Nephron progenitor cell (in vitro differentiated cells): Measurements from ENCODE around the gene MIB2.

ENCODE experiments used
- DNase-seq: peaks from one replicate; pipeline ENCODE4 v3.0.0; 2021
- H3K27ac Mint-ChIP-seq: 2 replicates; pipeline ENCODE4 v1.8.0; 2021; ENCODE audit warnings: mild to moderate bottlenecking, moderate library complexity, mixed read lengths
- H3K27me3 Mint-ChIP-seq: 2 replicates; pipeline ENCODE4 v1.8.0; 2021; ENCODE audit warnings: mild to moderate bottlenecking, low read depth, mixed read lengths; ENCODE audit not compliant: poor library complexity
- H3K36me3 Mint-ChIP-seq: 2 replicates; pipeline ENCODE4 v1.8.0; 2021; ENCODE audit warnings: low read depth, mixed read lengths
- H3K4me1 Mint-ChIP-seq: 2 replicates; pipeline ENCODE4 v1.8.0; 2021; ENCODE audit warnings: mixed read lengths
- H3K4me3 Mint-ChIP-seq: 2 replicates; pipeline ENCODE4 v1.8.0; 2021; ENCODE audit warnings: mild to moderate bottlenecking, moderate library complexity, mixed read lengths
- H3K9me3 Mint-ChIP-seq: 2 replicates; pipeline ENCODE4 v1.8.0; 2021; ENCODE audit warnings: mild to moderate bottlenecking, moderate library complexity, mixed read lengths
- CTCF ChIP-seq: fragments of 200-600 bp; sonication (generic); IDR thresholded peaks from 2 replicates; pipeline ENCODE4 v1.5.0; 2021; ENCODE audit warnings: antibody characterized with exemption

Gene MIB2

GRCh38 chr1:1615256-1616044 is at the start of gene MIB2:
TSS of gene MIB2 (plus strand) at chr1:1615500. CDS start at chr1:1623453, 7,953 bp downstream.
- peaks cover 4% of the 10 kb centered on the region for H3K27me3 Mint-ChIP-seq
- peak within 1 kb of the TSS; percentile 95 for H3K4me3 Mint-ChIP-seq
- H3K27ac Mint-ChIP-seq = peak within 1 kb of the TSS; percentile 93
- TF ChIP-seq CTCF = no peak
- peaks cover 5% of the 10 kb centered on the region for H3K36me3 Mint-ChIP-seq
- DNase-seq = peak; percentile 97
- H3K9me3 Mint-ChIP-seq = no peaks in the 10 kb centered on the region
- peaks cover 35% of the 10 kb centered on the region for H3K4me1 Mint-ChIP-seq

- no peak for DNase-seq
- Mint-ChIP-seq H3K36me3 (peaks cover 70% of the 10 kb centered on the region), H3K9me3 (peaks cover 4% of the 10 kb centered on the region), H3K27me3 (no peaks in the 10 kb centered on the region), H3K4me1 (peaks cover 37% of the 10 kb centered on the region), H3K27ac (peak overlapping the region; percentile 85), H3K4me3 (no peak overlapping the region)
- TF ChIP-seq CTCF = no peak
Observed at GRCh38 chr1:1567152-1567875, 48.0 kb upstream of the MIB2 start.

- peaks cover 4% of the 10 kb centered on the region for H3K9me3 Mint-ChIP-seq
- no peak for TF ChIP-seq CTCF
- peak overlapping the region; percentile 85 for H3K27ac Mint-ChIP-seq
- H3K4me1 Mint-ChIP-seq = peaks cover 37% of the 10 kb centered on the region
- H3K27me3 Mint-ChIP-seq = no peaks in the 10 kb centered on the region
- no peak overlapping the region for H3K4me3 Mint-ChIP-seq
- H3K36me3 Mint-ChIP-seq = peaks cover 65% of the 10 kb centered on the region
- DNase-seq = no peak
Observed at GRCh38 chr1:1567891-1568291, 47.4 kb upstream of the MIB2 start.

- no peaks in the 10 kb centered on the region for H3K27me3 Mint-ChIP-seq
- peak overlapping the region; percentile 32 for H3K27ac Mint-ChIP-seq
- peaks cover 37% of the 10 kb centered on the region for H3K4me1 Mint-ChIP-seq
- no peak overlapping the region for H3K4me3 Mint-ChIP-seq
- no peak for DNase-seq
- TF ChIP-seq CTCF = no peak
- peaks cover 55% of the 10 kb centered on the region for H3K36me3 Mint-ChIP-seq
- peaks cover 4% of the 10 kb centered on the region for H3K9me3 Mint-ChIP-seq
Observed at GRCh38 chr1:1569341-1569740, 46.0 kb upstream of the MIB2 start.

- peak overlapping the region; percentile 93 for H3K4me3 Mint-ChIP-seq
- H3K4me1 Mint-ChIP-seq = peaks cover 56% of the 10 kb centered on the region
- H3K27ac Mint-ChIP-seq = peak overlapping the region; percentile 98
- no peaks in the 10 kb centered on the region for H3K9me3 Mint-ChIP-seq
- peaks cover 22% of the 10 kb centered on the region for H3K36me3 Mint-ChIP-seq
- peaks cover 15% of the 10 kb centered on the region for H3K27me3 Mint-ChIP-seq
- DNase-seq = peak; percentile 73
- peak; percentile 23 for TF ChIP-seq CTCF
Observed at GRCh38 chr1:1573843-1574720, 41.2 kb upstream of the MIB2 start.
